GM23248 (cell line): ENCODE measurements around the gene PDCL3. TPM values are rescaled to one million over a fixed set of nuclear protein-coding genes. Genes with fewer than 3 reads are reported as not detected.

Experiments used
- DNase-seq: peaks from one replicate; pipeline ENCODE4 v3.0.0-alpha.2; 2015
- H2AFZ ChIP-seq: fragments of 200-600 bp; sonication (generic); 2 replicates; pipeline ENCODE4 v1.6.1; 2016; ENCODE audit warnings: antibody characterized with exemption
- H3F3A ChIP-seq: fragments of 200-600 bp; sonication (generic); 2 replicates; pipeline ENCODE4 v1.6.1; 2016; ENCODE audit warnings: mild to moderate bottlenecking, antibody characterized with exemption, mixed run types; ENCODE audit not compliant: insufficient read depth
- H3K27ac ChIP-seq: fragments of 200-600 bp; sonication (generic); 2 replicates; pipeline ENCODE4 v1.5.1; 2016; ENCODE audit warnings: mild to moderate bottlenecking
- H3K27me3 ChIP-seq: fragments of 200-600 bp; sonication (generic); replicated peaks from 2 replicates; pipeline ENCODE4 v1.6.1; 2016; ENCODE audit warnings: mild to moderate bottlenecking; ENCODE audit not compliant: insufficient read depth
- H3K36me3 ChIP-seq: fragments of 200-600 bp; sonication (generic); 2 replicates; pipeline ENCODE4 v1.6.1; 2016; ENCODE audit warnings: low read depth, mild to moderate bottlenecking
- H3K4me1 ChIP-seq: fragments of 200-600 bp; sonication (generic); 2 replicates; pipeline ENCODE4 v1.6.1; 2016; ENCODE audit warnings: mild to moderate bottlenecking; ENCODE audit not compliant: insufficient read depth
- H3K4me2 ChIP-seq: fragments of 200-600 bp; sonication (generic); one replicate; pipeline ENCODE4 v1.6.1; 2016; ENCODE audit warnings: mild to moderate bottlenecking; ENCODE audit not compliant: unreplicated experiment
- H3K4me3 ChIP-seq: fragments of 200-600 bp; sonication (generic); 2 replicates; pipeline ENCODE4 v1.5.1; 2016; ENCODE audit warnings: mild to moderate bottlenecking
- H3K79me2 ChIP-seq: fragments of 200-600 bp; sonication (generic); 2 replicates; pipeline ENCODE4 v1.6.1; 2016; ENCODE audit warnings: mild to moderate bottlenecking; ENCODE audit not compliant: insufficient read depth
- H3K9ac ChIP-seq: fragments of 200-600 bp; sonication (generic); 2 replicates; pipeline ENCODE4 v1.6.1; 2016; ENCODE audit warnings: mild to moderate bottlenecking
- H3K9me2 ChIP-seq: fragments of 200-600 bp; sonication (generic); 2 replicates; pipeline ENCODE4 v1.6.1; 2016; ENCODE audit warnings: mixed run types, mild to moderate bottlenecking, moderate library complexity; ENCODE audit not compliant: insufficient read depth
- H3K9me3 ChIP-seq: fragments of 200-600 bp; sonication (generic); one replicate; pipeline ENCODE4 v1.6.1; 2017; ENCODE audit warnings: low read depth
- H4K20me1 ChIP-seq: fragments of 200-600 bp; sonication (generic); 2 replicates; pipeline ENCODE4 v1.6.0; 2016; ENCODE audit not compliant: insufficient read depth
- EZH2 ChIP-seq: fragments of 200-600 bp; sonication (generic); IDR thresholded peaks from 2 replicates; pipeline ENCODE4 v1.6.1; 2018; ENCODE audit warnings: antibody characterized with exemption, mild to moderate bottlenecking; ENCODE audit not compliant: insufficient read depth, poor library complexity, severe bottlenecking
- EZH2phosphoT487 ChIP-seq: fragments of 200-600 bp; sonication (generic); IDR thresholded peaks from 2 replicates; pipeline ENCODE4 v1.6.1; 2018; ENCODE audit warnings: antibody characterized with exemption, moderate library complexity, mild to moderate bottlenecking, low read depth; ENCODE audit not compliant: insufficient read depth
- WGBS, 2 experiments: methylation state at CpG; one replicate each; pipeline ENCODE4 v1.1.6; 2015 to 2017; ENCODE audit warnings: low lambda C conversion rate in 2 of 2, low coverage in 1 of 2; ENCODE audit errors: missing lambda C conversion rate in 2 of 2; 5-methylcytosine and 5-hydroxymethylcytosine counted together
- in situ Hi-C: fragments of 300-500 bp; cut with MboI; formaldehyde crosslinking; loops from 2 replicates; pipeline ENCODE4 v1.15.0; 2020
- polyA plus RNA-seq: library from polyadenylated mRNA; unstranded; fragments of >200 nt; fragmentation: Nextera tagmentation; extraction: Ambion mirVana; gene quantifications from 2 replicates; pipeline ENCODE4 v1.2.1, GENCODE V29; 2016
- small RNA-seq: library from RNA; depleted of rRNA; stranded (forward); fragments of <200 nt; gene quantifications from one replicate; pipeline ENCODE3, GENCODE V24; 2014; ENCODE audit warnings: low read depth, low replicate concordance
- total RNA-seq: library from RNA; depleted of rRNA; stranded (reverse); fragments of >200 nt; shearing (Covaris generic); gene quantifications from 2 replicates; pipeline ENCODE4 v1.2.3, GENCODE V29; 2014; rRNA removed

Gene PDCL3
- total and polyA plus RNA-seq, 2 experiments from 2014 or later, result 12.1 to 33.1 TPM

- no peak overlapping the region for H3K27ac ChIP-seq
- no peaks in the 10 kb centered on the region for H3F3A ChIP-seq
- H4K20me1 ChIP-seq, result no peaks in the 10 kb centered on the region
- H3K27me3 ChIP-seq, result peaks cover 53% of the 10 kb centered on the region
- H3K79me2 ChIP-seq, result no peaks in the 10 kb centered on the region
- no peaks in the 10 kb centered on the region for H3K4me1 ChIP-seq
- no peak for DNase-seq
- H3K36me3 ChIP-seq, result no peaks in the 10 kb centered on the region
- no peak overlapping the region for H3K4me2 ChIP-seq
- no peak overlapping the region for H3K9ac ChIP-seq
- TF ChIP-seq EZH2phosphoT487, result no peak
- no peak for TF ChIP-seq EZH2
- no peak overlapping the region for H2AFZ ChIP-seq
- in situ Hi-C loops, result loop anchor here (25.0 kb wide), 1 partner anchor 588 kb away; no protein-coding TSS in a partner anchor
- H3K9me3 ChIP-seq, result no peaks in the 10 kb centered on the region
- 47 to 48% methylated on average over 4 of the region's 4 CpGs for WGBS, 2 experiments
- no peaks in the 10 kb centered on the region for H3K9me2 ChIP-seq
- H3K4me3 ChIP-seq, result no peak overlapping the region
Measured at GRCh38 chr2:100624536-100624935, 61.7 kb downstream of the PDCL3 start.

DNA sequence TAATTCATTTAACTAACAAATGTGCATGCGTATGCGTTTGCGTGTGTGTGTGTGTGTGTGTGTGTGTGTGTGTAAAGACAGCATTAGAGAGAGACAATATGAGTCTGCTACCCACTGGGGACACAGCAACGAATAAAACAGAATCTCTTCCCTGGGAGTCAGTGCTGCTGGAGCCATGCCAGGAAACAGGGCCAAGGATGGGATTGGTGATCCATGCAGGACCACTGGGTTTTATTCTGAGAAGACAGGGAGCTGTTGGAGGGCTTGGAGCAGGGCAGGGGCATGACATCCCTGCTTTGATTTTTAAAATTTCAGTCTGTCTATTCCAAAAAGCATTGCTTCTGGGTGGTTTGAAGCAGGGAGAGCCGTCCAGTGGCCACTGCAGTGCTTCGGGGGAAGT, 62.9 kb downstream of the PDCL3 start:
- no peaks in the 10 kb centered on the region for H3K79me2 ChIP-seq
- no peak overlapping the region for H3K4me2 ChIP-seq
- no peak for DNase-seq
- no peaks in the 10 kb centered on the region for H3K36me3 ChIP-seq
- H4K20me1 ChIP-seq, result no peaks in the 10 kb centered on the region
- H3K4me3 ChIP-seq, result no peak overlapping the region
- H3K4me1 ChIP-seq, result no peaks in the 10 kb centered on the region
- no peaks in the 10 kb centered on the region for H3K9me2 ChIP-seq
- no peak for TF ChIP-seq EZH2
- no peak for TF ChIP-seq EZH2phosphoT487
- H3F3A ChIP-seq, result no peaks in the 10 kb centered on the region
- no peak overlapping the region for H3K27ac ChIP-seq
- WGBS, 2 experiments, result 41 to 45% methylated on average over 6 of the region's 6 CpGs
- no peak overlapping the region for H3K9ac ChIP-seq
- H3K27me3 ChIP-seq, result peaks cover 46% of the 10 kb centered on the region
- no peak overlapping the region for H2AFZ ChIP-seq
- H3K9me3 ChIP-seq, result no peaks in the 10 kb centered on the region
- in situ Hi-C loops, result no loop called here

Small RNA genes lying within 50 kb of the gene (small RNA-seq; reads per million reads assigned to genes)
- gene HMGN2P22, result not detected

Other genes starting within 250 kb of the PDCL3 start
- gene LONRF2, start 240.5 kb upstream of the PDCL3 start, total RNA-seq, result under 0.01 and 0.13 TPM in 2 replicates
- gene LONRF2, start 240.5 kb upstream of the PDCL3 start, polyA plus RNA-seq, result not detected in 2 replicates
- 6.2 and 12.9 TPM in 2 replicates for gene CHST10, start 145.3 kb upstream of the PDCL3 start, total RNA-seq
- gene CHST10, start 145.3 kb upstream of the PDCL3 start, polyA plus RNA-seq, result 4.7 and 5.2 TPM in 2 replicates
- not detected in 2 replicates for gene NMS, start 92.5 kb upstream of the PDCL3 start, total RNA-seq
- gene NMS, start 92.5 kb upstream of the PDCL3 start, polyA plus RNA-seq, result not detected in 2 replicates